ENCODE results near the gene NDFIP1. TPM values are rescaled to one million over a fixed set of nuclear protein-coding genes. Genes with fewer than 3 reads are reported as not detected.
A peak's percentile ranks its signal among the peaks of the same experiment; 100 is the strongest.

Gene NDFIP1
- polyA plus RNA-seq, 12 donors: 58.5 to 92.8 (median 69.9) TPM; not detected in 1

DNA sequence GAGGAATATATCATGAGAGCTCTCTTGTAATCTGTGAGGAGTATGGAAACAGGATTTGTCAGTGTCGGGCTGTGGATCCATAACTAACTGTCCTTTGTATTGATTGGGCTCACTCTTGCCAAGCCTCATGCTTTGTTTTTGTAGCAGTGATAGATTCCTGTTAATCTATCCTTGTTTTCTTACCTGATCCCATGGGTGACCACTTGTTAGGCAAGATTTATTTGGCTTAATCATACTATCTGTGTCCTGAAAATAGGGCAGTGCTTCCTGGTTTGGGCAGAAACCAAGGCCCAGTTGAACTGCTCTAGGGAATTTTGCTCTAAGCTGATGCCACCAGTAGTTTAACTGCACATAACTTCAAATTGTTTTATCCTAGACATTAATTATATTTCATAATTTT is 6.1 kb downstream of the NDFIP1 start:
- DNase-seq: no peak

DNA sequence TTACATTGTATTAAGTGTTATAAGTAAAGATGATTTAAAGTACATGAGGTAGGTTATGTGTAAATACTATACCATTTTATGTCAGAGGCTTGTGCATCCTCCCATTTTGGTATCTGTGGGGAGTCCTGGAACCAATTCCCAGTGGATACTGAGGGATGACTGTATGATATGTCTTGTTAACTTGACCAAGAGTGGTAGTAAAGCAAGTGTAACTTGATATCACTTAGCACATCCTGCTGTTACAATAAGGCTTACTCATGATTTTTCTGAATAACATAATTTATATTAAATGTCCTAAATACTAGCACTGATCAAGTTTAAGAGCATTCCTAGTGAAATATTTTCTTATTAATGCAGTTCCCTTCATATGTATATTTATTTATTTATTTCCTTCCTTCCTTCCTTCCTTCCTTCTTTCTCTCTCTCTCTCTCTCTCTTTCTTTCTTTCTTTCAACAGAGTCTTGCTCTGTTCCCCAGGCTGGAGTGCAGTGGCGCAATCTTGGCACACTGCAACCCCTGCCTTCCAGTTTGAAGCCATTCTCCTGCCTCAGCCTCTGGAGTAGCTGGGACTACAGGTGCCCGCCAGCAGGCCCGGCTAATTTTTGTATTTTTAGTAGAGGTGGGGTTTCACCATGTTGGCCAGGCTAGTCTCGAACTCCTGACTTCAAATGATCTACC is 7.5 kb downstream of the NDFIP1 start:
- no peak for DNase-seq

DNA sequence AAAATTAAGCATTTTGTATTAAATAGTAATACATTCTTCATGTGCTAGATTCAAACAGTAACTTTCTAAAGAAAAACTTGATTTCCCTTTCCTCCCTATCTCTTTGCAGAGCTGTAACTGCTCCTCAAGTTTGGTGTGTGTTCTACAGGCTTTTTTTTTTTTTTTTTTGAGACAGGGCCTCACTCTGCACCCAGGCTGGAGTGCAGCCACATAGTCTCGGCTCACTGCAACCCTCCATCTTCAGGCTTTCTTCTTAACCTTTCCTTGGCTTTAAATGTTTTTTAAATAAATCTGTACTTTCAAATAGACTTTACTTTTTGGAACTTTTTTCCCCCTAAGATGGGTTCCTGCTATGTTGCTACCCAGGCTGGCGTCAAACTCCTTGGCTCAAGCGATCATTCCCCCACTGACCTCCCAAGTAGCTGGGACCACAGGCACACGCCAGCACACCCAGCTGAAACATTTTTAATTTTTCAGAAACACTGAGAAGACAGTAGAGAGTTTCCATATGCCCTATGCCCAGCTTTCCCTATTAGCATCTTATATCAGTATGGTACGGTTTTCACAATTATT is 9.1 kb downstream of the NDFIP1 start:
- no peak for DNase-seq

DNA sequence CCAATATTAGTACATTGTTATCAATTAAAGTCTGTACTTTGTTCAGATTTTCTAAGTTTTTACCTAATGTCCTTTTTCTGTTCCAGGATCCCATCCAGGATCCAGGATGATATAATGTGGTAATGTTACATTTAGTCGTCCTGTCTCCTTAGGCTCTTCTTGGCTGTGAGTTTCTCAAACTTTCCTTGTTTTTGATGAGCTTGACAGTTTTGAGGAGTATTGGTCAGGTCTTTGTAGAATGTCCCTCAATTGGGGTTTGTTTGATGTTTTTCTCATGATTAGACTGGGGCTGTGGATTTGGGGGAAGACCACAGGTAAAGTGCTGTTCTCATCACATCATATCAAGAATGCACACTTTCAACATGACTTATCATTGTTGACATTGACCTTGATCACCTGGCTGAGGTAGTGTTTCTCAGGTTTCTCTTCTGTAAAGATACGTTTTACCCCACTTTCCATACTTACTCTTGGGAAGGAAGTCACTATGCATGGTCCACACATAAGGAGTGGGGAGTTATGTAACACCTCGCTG is 9.6 kb downstream of the NDFIP1 start:
- DNase-seq: no peak

DNA sequence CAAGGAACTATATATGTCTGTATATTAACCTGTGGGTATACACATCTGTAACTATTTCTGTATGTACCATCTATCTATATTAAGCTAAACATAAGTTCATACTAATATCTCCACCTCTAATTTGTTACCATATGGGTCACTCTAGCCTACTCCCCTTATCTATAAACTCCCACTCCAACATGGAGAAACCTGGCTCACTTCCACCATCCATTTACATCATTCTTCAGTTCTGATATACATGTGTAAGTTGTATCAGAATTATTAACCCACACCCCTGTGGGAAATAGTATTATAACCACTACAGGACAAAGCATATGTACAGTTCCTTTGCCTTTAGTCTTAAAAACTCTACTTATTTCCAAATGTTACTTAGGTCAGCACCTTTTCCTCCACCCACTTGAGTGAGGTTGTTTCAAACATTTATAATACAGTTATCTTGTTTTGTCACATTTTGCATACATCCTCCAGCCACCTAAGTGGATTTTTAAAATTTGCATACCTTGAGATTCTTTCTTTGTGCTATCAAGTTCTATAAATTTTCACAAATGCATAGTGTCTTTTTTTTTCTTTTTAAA is 10.6 kb downstream of the NDFIP1 start:
- no peak for DNase-seq

DNA sequence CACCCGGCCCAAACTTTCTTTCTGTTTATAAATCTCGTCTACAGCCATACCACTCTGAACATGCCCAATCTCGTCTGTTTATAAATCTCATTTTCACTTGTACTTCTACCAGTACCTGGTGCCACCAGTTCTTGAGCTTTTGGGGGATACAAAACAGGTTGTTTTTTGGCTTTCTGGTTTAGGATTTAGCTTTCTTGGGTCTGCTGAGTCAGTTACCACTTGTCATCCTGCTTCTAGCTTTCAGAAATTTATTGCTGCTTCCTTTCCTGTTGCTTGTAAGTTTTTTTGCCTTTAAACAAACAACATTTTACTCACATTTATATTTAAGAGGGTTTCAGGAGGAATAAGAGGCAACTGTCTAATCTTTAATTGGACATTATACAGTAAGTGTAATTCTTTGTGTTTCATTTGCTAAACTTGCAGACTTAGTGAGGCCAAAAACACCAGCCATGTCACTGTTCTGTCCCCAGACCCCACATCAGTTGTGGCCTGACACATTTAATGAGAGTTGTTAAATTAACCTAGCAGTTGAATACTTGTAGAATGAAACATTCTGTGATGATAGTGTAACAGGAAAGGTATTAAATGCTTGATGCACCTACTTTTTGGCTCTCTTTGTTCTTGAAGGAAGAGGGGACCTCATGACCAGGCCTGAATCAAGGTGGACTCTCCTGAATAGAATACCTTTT is 11.8 kb downstream of the NDFIP1 start:
- DNase-seq: no peak

DNA sequence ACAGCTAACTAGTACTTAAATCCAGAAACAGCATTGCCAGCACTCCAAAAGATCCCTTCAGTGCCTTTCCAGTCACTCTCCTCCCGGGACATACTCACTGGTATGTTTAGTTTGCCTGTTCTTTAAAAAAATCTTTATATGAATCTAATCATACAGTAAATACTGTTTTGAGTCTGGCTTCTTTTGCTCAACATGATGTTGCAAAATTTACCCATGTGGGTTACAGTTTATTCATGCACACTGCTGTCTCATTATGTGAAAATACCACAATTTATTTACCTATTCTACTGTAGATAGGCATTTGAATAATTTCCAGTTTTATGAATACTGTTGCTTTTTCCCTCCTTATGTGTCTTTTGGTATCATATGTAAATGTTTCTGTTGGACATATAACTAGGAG is 13.5 kb downstream of the NDFIP1 start:
- DNase-seq: no peak

DNA sequence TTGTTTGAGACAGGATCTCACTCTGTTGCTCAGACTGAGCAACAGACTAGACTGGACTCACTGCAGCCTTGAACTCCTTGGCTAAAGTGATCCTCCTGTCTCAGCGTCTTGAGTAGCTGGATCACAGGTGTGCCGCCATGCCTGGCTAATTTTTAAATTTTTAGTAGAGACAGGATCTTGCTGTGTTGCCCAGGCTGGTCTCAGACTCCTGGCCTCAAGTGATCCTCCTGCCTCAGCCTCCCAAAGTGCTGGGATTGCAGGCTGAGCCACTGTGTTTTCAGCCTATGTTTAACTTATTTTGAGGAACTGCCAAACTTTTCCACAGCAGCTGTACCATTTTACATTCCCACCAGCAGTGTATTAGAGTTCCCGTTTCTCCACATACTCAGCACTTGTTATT is 16.8 kb downstream of the NDFIP1 start:
- no peak for DNase-seq

DNA sequence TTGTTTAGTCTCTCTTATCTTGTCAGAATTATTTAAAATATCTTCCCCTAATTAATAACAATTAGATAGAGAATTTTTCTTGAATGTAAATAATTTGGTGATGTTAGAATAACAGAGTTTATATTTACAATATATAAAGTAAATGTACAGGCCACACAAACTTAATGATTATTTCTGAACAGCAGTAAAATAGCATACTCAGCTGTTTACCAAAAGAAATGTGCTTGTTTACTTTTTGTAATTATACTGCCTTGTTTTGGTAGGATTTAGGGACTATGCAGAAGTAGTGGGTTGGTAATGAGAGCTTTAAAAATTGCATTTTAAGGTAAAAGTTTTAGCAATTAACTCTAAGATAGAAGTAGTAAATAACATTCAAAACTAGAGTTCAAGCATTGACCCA is 17.4 kb downstream of the NDFIP1 start:
- no peak for DNase-seq

DNA sequence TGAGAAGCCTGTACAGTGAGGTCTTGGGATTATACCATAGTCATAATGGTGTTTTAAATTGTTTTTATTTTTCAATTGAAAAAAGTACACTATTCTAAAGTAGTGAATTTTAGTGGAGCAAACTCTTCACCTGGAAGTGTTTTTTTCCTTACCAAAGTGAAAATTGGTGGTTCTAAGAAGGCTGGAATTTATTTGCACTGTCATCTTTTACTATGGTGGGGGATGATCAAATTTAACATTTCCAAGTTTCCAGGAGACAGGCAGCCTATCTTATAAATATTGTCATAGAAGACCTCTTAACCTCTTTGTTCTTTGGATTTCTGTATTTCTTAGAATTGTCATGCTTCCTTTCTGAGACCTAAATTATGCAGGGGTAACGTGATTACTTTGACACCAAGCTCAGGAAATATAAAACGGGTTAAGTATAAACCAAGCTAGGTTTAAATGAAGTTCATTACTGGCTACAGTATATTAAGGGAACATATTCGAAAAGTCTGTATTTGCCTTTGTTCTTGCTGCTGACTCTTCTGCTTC is 20.2 kb downstream of the NDFIP1 start:
- DNase-seq: no peak

DNA sequence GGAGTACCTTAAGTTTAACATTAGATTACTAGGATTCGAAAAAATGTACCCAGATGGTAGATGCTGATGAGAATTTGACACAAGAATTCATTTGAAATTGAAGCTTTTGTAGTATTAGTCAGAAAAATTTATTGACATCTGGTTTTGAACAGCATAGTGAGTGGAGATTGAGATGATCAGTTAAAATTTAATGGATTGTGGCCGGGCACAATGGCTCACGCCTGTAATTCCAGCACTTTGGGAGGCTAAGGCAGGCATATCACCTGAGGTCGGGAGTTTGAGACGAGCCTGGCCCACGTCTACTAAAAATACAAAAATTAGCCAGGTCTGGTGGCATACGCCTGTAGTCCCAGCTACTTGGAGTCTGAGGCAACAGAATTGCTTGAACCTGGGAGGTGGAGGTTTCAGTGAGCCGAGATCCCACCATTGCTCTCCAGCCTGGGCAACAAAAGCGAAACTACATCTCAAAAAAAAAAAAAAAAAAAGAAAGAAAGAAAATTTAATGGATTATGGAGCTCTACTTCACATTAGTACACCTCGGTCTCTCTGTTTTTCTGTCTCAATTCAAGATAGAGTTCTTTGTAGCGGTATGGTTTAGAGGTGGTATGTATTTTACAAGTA is 21.0 kb downstream of the NDFIP1 start:
- no peak for DNase-seq

DNA sequence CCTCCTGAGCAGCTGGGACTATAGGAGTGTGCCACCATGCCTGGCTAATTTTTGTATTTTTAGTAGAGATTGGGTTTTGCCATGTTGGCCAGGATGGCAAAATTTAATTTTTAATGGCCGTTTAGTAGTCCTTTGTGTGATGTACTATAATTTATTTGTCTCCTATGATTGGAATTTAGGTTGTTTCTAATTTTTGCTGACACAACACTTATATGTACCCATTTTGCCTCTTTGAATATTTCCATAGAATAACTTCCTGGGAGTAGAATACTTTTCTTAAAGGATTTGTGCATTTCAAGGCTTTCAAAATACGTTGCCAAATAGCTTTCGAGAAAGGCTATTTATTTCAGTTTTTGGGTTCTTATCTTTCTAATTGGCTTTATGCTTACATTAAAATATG is 22.8 kb downstream of the NDFIP1 start:
- DNase-seq: no peak

DNA sequence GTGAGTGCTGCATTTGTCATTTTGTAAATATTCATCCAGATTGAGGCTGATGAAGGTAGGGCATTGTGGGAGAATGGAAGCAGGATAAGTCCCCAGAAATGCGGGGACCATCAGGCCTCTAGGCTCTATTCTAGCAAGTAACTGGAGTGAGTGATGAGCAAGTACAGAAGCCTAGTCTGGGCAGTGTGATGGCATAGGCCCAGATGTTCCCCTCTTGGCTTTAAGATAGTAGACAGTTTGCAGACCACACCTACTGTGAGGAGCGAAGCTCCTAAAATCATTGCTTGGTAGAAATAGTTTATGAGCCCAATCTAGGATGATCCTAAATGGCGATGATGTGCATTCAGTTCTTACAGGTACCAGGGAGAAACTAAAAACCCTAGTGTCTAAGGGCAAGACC is 24.3 kb downstream of the NDFIP1 start:
- DNase-seq: no peak

DNA sequence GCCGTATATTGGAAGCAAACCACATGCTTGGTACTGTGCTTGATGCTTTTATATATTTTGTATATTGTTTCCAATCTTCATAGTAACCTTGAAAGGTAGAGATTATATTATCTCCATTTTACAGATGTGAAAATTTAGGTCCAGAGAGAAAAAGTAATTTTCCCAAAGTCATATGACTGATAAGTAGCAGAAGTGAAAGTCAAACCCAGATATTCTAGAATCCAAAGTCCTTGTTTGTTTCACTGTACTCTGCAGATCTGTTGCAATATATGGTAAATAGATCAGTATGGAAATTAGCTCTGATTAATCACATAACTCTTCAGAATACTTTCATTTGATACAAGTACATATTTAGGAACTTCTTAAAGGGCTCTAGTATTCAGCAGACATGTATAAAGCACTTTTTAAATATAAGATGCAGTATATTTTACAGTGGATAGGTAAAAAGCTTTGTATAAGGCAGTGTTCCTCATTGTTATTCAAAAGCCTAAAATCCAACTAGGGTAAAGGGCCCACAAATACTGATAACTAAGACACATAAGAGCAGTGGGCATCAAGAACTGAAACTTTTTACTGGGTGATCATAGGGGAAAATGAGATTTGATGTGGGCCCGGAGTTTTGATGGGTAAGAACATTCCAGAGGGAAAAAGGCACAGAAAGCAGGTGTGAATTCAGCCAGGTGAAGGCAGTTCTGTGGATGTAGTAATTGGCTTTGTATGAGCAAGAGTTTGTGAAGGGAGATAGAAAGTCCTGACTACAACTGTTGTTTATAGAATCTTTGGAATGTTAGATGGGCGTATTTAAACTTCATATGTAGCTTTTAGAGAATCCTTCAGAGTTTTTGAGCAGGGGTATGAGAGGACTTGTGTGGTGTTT is 25.0 kb downstream of the NDFIP1 start:
- DNase-seq: no peak

DNA sequence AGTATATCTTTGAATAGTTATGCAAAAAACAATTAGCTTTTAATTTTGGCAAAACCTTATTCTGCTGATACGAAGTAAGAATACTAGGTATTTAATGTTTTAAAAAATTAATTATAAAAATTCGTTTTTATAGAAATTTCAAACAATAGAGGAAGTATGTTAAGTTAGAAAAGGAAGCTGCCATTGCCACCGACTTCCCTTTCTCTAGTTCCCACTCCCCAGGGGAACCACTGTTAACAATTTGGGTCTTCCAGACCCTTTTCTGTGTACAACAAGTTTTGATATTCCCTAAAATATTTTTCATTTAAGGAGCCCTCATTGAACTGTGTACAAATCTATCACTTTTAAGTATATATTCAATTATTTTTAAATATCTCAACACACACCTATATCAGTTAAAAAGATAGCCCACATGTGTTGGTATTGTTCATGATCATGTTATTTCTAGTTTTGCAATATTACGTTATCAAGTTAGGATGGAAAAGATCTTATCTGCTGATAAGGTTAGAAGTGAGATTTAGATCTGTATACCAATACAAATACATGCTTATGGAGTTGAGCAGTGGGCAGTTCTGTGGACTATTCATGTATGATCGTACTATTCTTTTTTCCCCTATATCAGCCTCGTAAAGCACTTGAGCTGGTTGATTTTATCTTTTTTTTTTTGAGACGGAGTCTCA is 25.9 kb downstream of the NDFIP1 start:
- DNase-seq: no peak

DNA sequence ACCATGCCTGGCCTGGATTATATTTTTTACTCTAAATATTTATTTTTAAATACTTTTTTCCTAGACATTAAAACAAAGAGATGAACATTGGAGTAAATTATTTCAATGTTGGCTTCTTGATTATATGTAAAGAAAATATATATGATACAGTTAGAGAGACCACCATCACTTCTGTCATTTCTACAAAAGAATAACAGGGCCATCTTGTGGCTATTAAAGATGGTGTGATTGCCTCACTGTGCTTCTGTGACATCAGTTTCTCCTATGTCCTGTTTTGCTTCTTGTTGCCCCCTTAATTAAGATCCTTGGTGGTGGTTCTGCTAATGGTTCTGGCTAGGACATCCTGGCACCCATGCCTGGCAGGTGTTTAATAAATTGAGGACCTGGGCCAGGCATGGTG is 32.9 kb downstream of the NDFIP1 start:
- no peak for DNase-seq

DNA sequence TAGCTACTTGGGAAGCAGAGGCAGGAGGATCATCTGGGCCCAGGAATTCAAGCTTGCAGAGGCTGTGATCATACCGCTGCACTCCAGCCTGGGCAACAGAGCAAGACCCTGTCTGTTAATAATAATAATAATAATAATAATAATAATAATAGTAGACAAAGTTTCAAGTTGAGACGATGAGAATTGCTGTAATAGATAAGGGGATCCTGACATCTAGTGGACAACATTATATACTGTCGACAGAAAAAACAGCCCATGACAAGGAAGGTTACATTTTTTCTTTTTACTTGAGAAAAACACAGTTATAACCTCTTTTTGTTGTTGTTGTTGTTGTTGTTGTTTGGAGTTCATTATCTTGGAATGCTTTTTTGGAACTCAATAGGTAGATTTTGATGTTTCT is 35.3 kb downstream of the NDFIP1 start:
- DNase-seq: peak; percentile 37

DNA sequence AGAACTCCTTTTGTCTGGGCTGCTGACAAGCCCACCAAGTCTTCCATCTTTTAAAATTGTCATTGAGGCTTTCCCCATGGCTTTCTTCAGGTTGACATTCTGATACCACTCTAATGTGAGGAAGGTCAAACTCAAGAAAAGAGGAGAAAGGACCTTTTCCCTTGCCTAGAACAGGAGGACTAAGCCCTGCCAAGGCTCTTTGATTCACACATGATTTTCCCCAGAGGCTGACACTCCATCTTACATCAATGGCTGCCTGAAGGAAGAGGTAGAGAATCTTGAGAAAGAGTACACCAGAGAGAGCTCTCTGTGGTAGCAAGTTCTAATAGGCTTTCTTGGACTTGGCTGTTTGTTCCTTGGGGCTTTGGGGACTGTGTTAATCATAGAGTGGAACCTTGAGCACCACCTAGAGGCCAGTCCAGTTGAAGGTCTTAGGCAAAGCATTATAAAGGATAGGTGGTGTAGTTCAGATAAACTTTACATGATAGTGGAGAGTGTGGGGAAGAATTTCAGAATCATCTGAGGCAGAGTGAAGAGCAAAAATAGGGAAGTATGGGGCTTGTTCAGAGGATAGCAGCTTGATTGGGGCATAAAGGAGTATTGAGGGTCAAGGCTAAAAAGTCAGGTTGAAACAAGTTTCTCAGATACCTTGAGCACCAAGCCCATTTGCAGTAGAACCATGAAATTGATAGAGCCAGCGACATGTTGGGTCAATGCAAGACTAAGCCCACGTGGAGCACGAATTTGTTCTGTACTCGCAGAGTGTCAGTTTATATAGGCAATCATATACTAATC is 36.7 kb downstream of the NDFIP1 start:
- DNase-seq: peak; percentile 51

DNA sequence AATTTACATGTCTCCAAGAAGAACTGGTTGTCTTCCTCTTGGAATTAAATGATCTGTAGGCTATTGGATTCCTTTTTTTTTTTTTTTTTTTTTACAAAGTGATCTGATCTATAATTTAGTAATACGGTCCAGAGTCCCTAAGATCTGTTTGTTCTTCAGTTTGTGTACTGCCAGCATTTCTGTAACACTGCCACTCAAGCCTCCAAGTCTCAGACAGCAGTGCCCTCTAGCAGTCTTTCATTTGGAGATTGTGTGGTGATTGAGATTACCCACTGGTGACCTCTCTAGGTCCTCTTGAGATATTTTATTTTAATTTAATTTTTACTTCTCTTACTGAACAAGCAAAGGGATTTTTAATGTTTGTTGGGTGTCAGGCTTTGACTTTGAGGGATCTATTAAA is 40.8 kb downstream of the NDFIP1 start:
- no peak for DNase-seq

DNA sequence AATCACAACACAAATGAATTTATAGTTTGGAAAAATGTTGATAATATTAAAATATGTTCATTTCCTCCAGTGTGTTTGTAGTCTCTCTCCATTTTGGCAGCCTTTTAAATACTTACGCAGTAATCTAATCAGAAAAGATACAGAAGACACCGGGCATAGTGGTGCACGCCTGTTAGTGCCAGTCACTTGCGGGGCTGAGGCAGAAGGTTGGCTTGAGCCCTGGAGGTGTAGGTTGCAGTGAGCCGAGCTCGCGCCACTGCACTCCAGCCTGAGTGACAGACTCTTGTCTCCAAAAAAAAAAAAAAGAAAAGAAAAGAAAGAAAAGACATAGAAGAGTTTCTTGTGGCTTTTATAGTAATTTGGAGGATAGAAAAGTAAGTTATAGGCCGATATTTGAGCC is 41.9 kb downstream of the NDFIP1 start:
- no peak for DNase-seq
